OCI-LY1 (cell line): Measurements from ENCODE around the gene ZDBF2.

Experiments used
- H2AFZ ChIP-seq: fragments of 200-600 bp; sonication (generic), shearing (Covaris generic); 2 replicates; pipeline ENCODE4 v1.6.0; 2014; ENCODE audit warnings: antibody characterized with exemption, mild to moderate bottlenecking, low read length
- H3F3A ChIP-seq: fragments of 200-600 bp; sonication (generic), shearing (Covaris generic); 2 replicates; pipeline ENCODE4 v1.6.0; 2014; ENCODE audit warnings: mild to moderate bottlenecking, antibody characterized with exemption, low read length, moderate library complexity; ENCODE audit not compliant: insufficient read depth
- H3K27ac ChIP-seq: fragments of 200-600 bp; sonication (generic); 2 replicates; pipeline ENCODE4 v1.5.1; 2014; ENCODE audit warnings: low read length, mixed run types, mild to moderate bottlenecking, low read depth; ENCODE audit not compliant: poor library complexity, severe bottlenecking
- H3K27me3 ChIP-seq: fragments of 200-600 bp; sonication (generic); 2 replicates; pipeline ENCODE4 v1.6.0; 2014; ENCODE audit warnings: antibody characterized with exemption, mild to moderate bottlenecking, low read length, moderate library complexity; ENCODE audit not compliant: insufficient read depth
- H3K36me3 ChIP-seq: fragments of 200-600 bp; sonication (generic); 2 replicates; pipeline ENCODE4 v1.6.1; 2014; ENCODE audit warnings: mild to moderate bottlenecking, antibody characterized with exemption, low read length, moderate library complexity, mixed read lengths; ENCODE audit not compliant: insufficient read depth
- H3K4me1 ChIP-seq: fragments of 200-600 bp; sonication (generic); 2 replicates; pipeline ENCODE4 v1.5.1; 2014; ENCODE audit warnings: mild to moderate bottlenecking, low read length, moderate library complexity; ENCODE audit not compliant: insufficient read depth, severe bottlenecking
- H3K4me2 ChIP-seq: fragments of 200-600 bp; sonication (generic), shearing (Covaris generic); 2 replicates; pipeline ENCODE4 v1.6.1; 2014; ENCODE audit warnings: low read length
- H3K4me3 ChIP-seq: fragments of 200-600 bp; sonication (generic); 2 replicates; pipeline ENCODE4 v1.5.1; 2014; ENCODE audit warnings: low read length, low read depth, mild to moderate bottlenecking, mixed read lengths; ENCODE audit not compliant: poor library complexity, severe bottlenecking
- H3K79me2 ChIP-seq: fragments of 200-600 bp; shearing (Covaris generic); 2 replicates; pipeline ENCODE4 v1.6.1; 2016; ENCODE audit warnings: mixed run types, low read length, mixed read lengths; ENCODE audit not compliant: insufficient read depth
- H3K9ac ChIP-seq: fragments of 200-600 bp; sonication (generic), shearing (Covaris generic); 2 replicates; pipeline ENCODE4 v1.6.1; 2014; ENCODE audit warnings: mild to moderate bottlenecking, low read length, mixed read lengths
- H3K9me2 ChIP-seq: fragments of 200-600 bp; sonication (generic), shearing (Covaris generic); 2 replicates; pipeline ENCODE4 v1.6.1; 2014; ENCODE audit warnings: low read depth, mild to moderate bottlenecking, low read length, mixed read lengths
- H3K9me3 ChIP-seq: fragments of 200-600 bp; shearing (Covaris generic); 2 replicates; pipeline ENCODE4 v1.6.1; 2014; ENCODE audit warnings: low read length, mixed read lengths
- H4K20me1 ChIP-seq: fragments of 200-600 bp; sonication (generic), shearing (Covaris generic); 2 replicates; pipeline ENCODE4 v1.6.0; 2016; ENCODE audit warnings: mild to moderate bottlenecking, low read length; ENCODE audit not compliant: insufficient read depth
- CTCF ChIP-seq: fragments of 200-600 bp; sonication (generic), shearing (Covaris generic); IDR thresholded peaks from 2 replicates; pipeline ENCODE4 v1.5.1; 2017; ENCODE audit warnings: mild to moderate bottlenecking, antibody characterized with exemption, low read length, moderate library complexity, mixed read lengths
- EZH2 ChIP-seq: fragments of 200-600 bp; sonication (generic), shearing (Covaris generic); IDR thresholded peaks from 2 replicates; pipeline ENCODE4 v1.8.0; 2017; ENCODE audit warnings: borderline replicate concordance, mixed run types, mild to moderate bottlenecking, antibody characterized with exemption, low read length, moderate library complexity, mixed read lengths

ZDBF2 gene

GRCh38 chr2:206273905-206274304 lies 558 bp upstream of the ZDBF2 start:
- H3K4me1 ChIP-seq: peaks cover 28% of the 10 kb centered on the region
- peak overlapping the region; percentile 31 for H2AFZ ChIP-seq
- H3K9ac ChIP-seq: peak overlapping the region; percentile 71; the same call in 1 of the 2 replicates
- H3K27ac ChIP-seq: no peak overlapping the region
- H3K4me3 ChIP-seq: peak overlapping the region; percentile 76
- H3K4me2 ChIP-seq: peak overlapping the region; percentile 75
- H3K36me3 ChIP-seq: no peaks in the 10 kb centered on the region
- no peaks in the 10 kb centered on the region for H3K27me3 ChIP-seq
- no peaks in the 10 kb centered on the region for H4K20me1 ChIP-seq
- H3F3A ChIP-seq: no peaks in the 10 kb centered on the region
- no peaks in the 10 kb centered on the region for H3K9me2 ChIP-seq
- H3K79me2 ChIP-seq: peaks cover 5% of the 10 kb centered on the region; the same call in 1 of the 2 replicates
- H3K9me3 ChIP-seq: no peaks in the 10 kb centered on the region
- TF ChIP-seq EZH2: no peak
- TF ChIP-seq CTCF: no peak

GRCh38 chr2:206275312-206276055 lies 1.0 kb downstream of the ZDBF2 start:
- Histone ChIP-seq H3K36me3 (no peaks in the 10 kb centered on the region), H3K9ac (peak overlapping the region; percentile 70), H3K79me2 (peaks cover 5% of the 10 kb centered on the region; the same call in 1 of the 2 replicates), H3K4me1 (peaks cover 28% of the 10 kb centered on the region), H3K27me3 (no peaks in the 10 kb centered on the region), H3F3A (no peaks in the 10 kb centered on the region), H3K4me2 (peak overlapping the region; percentile 75), H3K9me3 (no peaks in the 10 kb centered on the region), H3K9me2 (no peaks in the 10 kb centered on the region), H3K27ac (no peak overlapping the region), H3K4me3 (peak overlapping the region; percentile 76), H2AFZ (peak overlapping the region; percentile 63), H4K20me1 (no peaks in the 10 kb centered on the region)
- no peak for TF ChIP-seq EZH2
- no peak for TF ChIP-seq CTCF

GRCh38 chr2:206276169-206276942 lies 1.9 kb downstream of the ZDBF2 start:
- Histone ChIP-seq H3K27me3 (no peaks in the 10 kb centered on the region), H3K79me2 (peaks cover 5% of the 10 kb centered on the region; the same call in 1 of the 2 replicates), H3K4me2 (peak overlapping the region; percentile 75), H3K9me3 (no peaks in the 10 kb centered on the region), H3K9ac (peak overlapping the region; percentile 70), H3K4me1 (peaks cover 28% of the 10 kb centered on the region), H3F3A (no peaks in the 10 kb centered on the region), H3K4me3 (peak overlapping the region; percentile 76), H3K27ac (no peak overlapping the region), H3K9me2 (no peaks in the 10 kb centered on the region), H4K20me1 (no peaks in the 10 kb centered on the region), H2AFZ (no peak overlapping the region), H3K36me3 (no peaks in the 10 kb centered on the region)
- TF ChIP-seq CTCF (no peak), EZH2 (no peak)
